H1 (cell line): Measurements from ENCODE around the gene HOXD11. TPM values are rescaled to one million over a fixed set of nuclear protein-coding genes. Genes with fewer than 3 reads are reported as not detected.
A peak's percentile ranks its signal among the peaks of the same experiment; 100 is the strongest.

Source experiments
- CTCF ChIA-PET: fragments of 300-600 bp; sonication (Branson Sonifier 250); formaldehyde crosslinking; loops from one replicate; lab custom pipeline; 2021; ENCODE audit not compliant: partially characterized antibody; lab: Charles Lee
- POLR2A ChIA-PET: fragments of 300-600 bp; sonication (Branson Sonifier 250); formaldehyde crosslinking; loops from one replicate; lab custom pipeline; 2021; ENCODE audit warnings: inconsistent platforms; ENCODE audit not compliant: partially characterized antibody; lab: Charles Lee
- DNase-seq, 2 experiments: peaks; one replicate each; pipeline versions ENCODE4 v3.0.0 to v3.0.0-alpha.2; 2010 to 2022; ENCODE audit warnings: low spot score in 2 of 2, low read depth in 1 of 2, mixed read lengths in 1 of 2
- FAIRE-seq: peaks from 2 replicates; lab custom pipeline; 2011; peaks lifted over from hg19 to GRCh38; lab: Jason Lieb, UNC
- H2AFZ ChIP-seq: 2 replicates; pipeline ENCODE4 v1.8.1; 2012; ENCODE audit warnings: low read length, inconsistent platforms
- H2AK5ac ChIP-seq: 2 replicates; pipeline ENCODE4 v1.6.1; 2013; ENCODE audit warnings: low read depth, low read length
- H2BK120ac ChIP-seq: replicated peaks from 2 replicates; pipeline ENCODE3; 2013; ENCODE audit warnings: low read depth, low read length, inconsistent platforms
- H2BK12ac ChIP-seq: 2 replicates; pipeline ENCODE4 v1.6.1; 2013; ENCODE audit warnings: low read depth, low read length
- H2BK15ac ChIP-seq: 2 replicates; pipeline ENCODE4 v1.6.1; 2013; ENCODE audit warnings: low read length
- H2BK20ac ChIP-seq: 2 replicates; pipeline ENCODE4 v1.6.1; 2013; ENCODE audit warnings: low read length
- H2BK5ac ChIP-seq: 2 replicates; pipeline ENCODE4 v1.6.1; 2013; ENCODE audit warnings: low read depth, low read length
- H3K14ac ChIP-seq: 2 replicates; pipeline ENCODE4 v1.6.1; 2013; ENCODE audit warnings: inconsistent platforms; ENCODE audit not compliant: insufficient read length
- H3K18ac ChIP-seq: 2 replicates; pipeline ENCODE4 v1.6.1; 2013; ENCODE audit warnings: low read length; ENCODE audit errors: extremely low read depth
- H3K23ac ChIP-seq: 2 replicates; pipeline ENCODE4 v1.6.1; 2013; ENCODE audit warnings: inconsistent platforms; ENCODE audit not compliant: insufficient read length
- H3K23me2 ChIP-seq: 2 replicates; pipeline ENCODE4 v1.6.1; 2013; ENCODE audit warnings: low read depth, low read length
- H3K27ac ChIP-seq: 2 replicates; pipeline ENCODE4 v1.6.1; 2011; ENCODE audit warnings: low read depth, low read length, inconsistent platforms
- H3K27me3 ChIP-seq, 4 experiments: replicated peaks in 1 of 4; 1 replicate in 1 of 4; 2 replicates in 3 of 4; pipeline versions ENCODE4 v1.6.1 to v1.8.1; 2011 to 2013; ENCODE audit warnings: low read length in 3 of 4, mild to moderate bottlenecking in 3 of 4, inconsistent platforms in 2 of 4, mixed read lengths in 2 of 4, moderate library complexity in 1 of 4; ENCODE audit not compliant: control insufficient read depth in 3 of 4, insufficient read depth in 3 of 4; ENCODE audit errors: extremely low read depth in 1 of 4
- H3K36me3 ChIP-seq, 4 experiments: 2 replicates each; pipeline versions ENCODE4 v1.6.1 to v1.8.1; 2011 to 2013; ENCODE audit warnings: mild to moderate bottlenecking in 4 of 4, low read length in 3 of 4, moderate library complexity in 2 of 4, control low read depth in 1 of 4, inconsistent platforms in 1 of 4; ENCODE audit not compliant: insufficient read depth in 4 of 4, control insufficient read depth in 2 of 4
- H3K4ac ChIP-seq: replicated peaks from 2 replicates; pipeline ENCODE3; 2013; ENCODE audit warnings: low read length, low read depth, mixed read lengths, inconsistent platforms; ENCODE audit not compliant: insufficient read length
- H3K4me1 ChIP-seq, 4 experiments: replicated peaks in 1 of 4; 1 replicate in 1 of 4; 2 replicates in 3 of 4; pipeline versions ENCODE4 v1.6.1 to v1.8.1; 2011 to 2013; ENCODE audit warnings: low read length in 3 of 4, inconsistent platforms in 2 of 4, mixed read lengths in 1 of 4; ENCODE audit not compliant: insufficient read depth in 4 of 4, control insufficient read depth in 3 of 4
- H3K4me2 ChIP-seq, 2 experiments: 2 replicates each; pipeline versions ENCODE4 v1.6.1 to v1.8.1; 2011 to 2013; ENCODE audit warnings: low read depth in 2 of 2, low read length in 2 of 2, control low read depth in 1 of 2, inconsistent platforms in 1 of 2, mild to moderate bottlenecking in 1 of 2; ENCODE audit not compliant: insufficient read depth in 1 of 2
- H3K4me3 ChIP-seq, 4 experiments: fragments of 200-600, 300-600 bp in 1 of 4; sonication (generic), shearing (Covaris generic), sonication (Bioruptor Twin) in 1 of 4; 2 replicates each; pipeline versions ENCODE4 v1.5.1 to v1.8.1; 2011 to 2016; ENCODE audit warnings: low read length in 4 of 4, low read depth in 3 of 4, control low read depth in 2 of 4, inconsistent platforms in 2 of 4, mild to moderate bottlenecking in 2 of 4, mixed read lengths in 1 of 4, moderate library complexity in 1 of 4; ENCODE audit not compliant: insufficient read depth in 2 of 4; ENCODE audit errors: extremely low read depth in 1 of 4
- H3K56ac ChIP-seq: replicated peaks from 2 replicates; pipeline ENCODE3; 2013; ENCODE audit warnings: low read depth, mild to moderate bottlenecking, mixed read lengths, low read length, inconsistent platforms; ENCODE audit not compliant: insufficient read length
- H3K79me1 ChIP-seq: 2 replicates; pipeline ENCODE4 v1.6.1; 2013; ENCODE audit warnings: low read depth, low read length, control low read depth
- H3K79me2 ChIP-seq, 2 experiments: 2 replicates each; pipeline versions ENCODE4 v1.6.1 to v1.8.1; 2012 to 2013; ENCODE audit warnings: low read length in 2 of 2, mild to moderate bottlenecking in 2 of 2, inconsistent platforms in 1 of 2; ENCODE audit not compliant: insufficient read depth in 2 of 2, control insufficient read depth in 1 of 2
- H3K9ac ChIP-seq, 4 experiments: replicated peaks in 1 of 4; 1 replicate in 1 of 4; 2 replicates in 3 of 4; pipeline versions ENCODE4 v1.6.1 to v1.8.1; 2011 to 2013; ENCODE audit warnings: low read depth in 3 of 4, low read length in 3 of 4, control low read depth in 2 of 4, mild to moderate bottlenecking in 2 of 4, moderate library complexity in 2 of 4, inconsistent platforms in 1 of 4; ENCODE audit errors: extremely low read depth in 1 of 4
- H3K9me3 ChIP-seq, 2 experiments: 2 replicates each; pipeline versions ENCODE4 v1.6.1 to v1.8.1; 2012 to 2013; ENCODE audit warnings: mild to moderate bottlenecking in 2 of 2, moderate library complexity in 2 of 2, control low read depth in 1 of 2, inconsistent platforms in 1 of 2, low read depth in 1 of 2, low read length in 1 of 2, mixed read lengths in 1 of 2; ENCODE audit not compliant: insufficient read depth in 2 of 2
- H4K20me1 ChIP-seq, 2 experiments: replicated peaks in 1 of 2; 2 replicates each; pipeline versions ENCODE3 to v1.8.1; 2011 to 2013; ENCODE audit warnings: inconsistent platforms in 2 of 2, low read length in 2 of 2, mild to moderate bottlenecking in 1 of 2; ENCODE audit not compliant: insufficient read depth in 2 of 2, control insufficient read depth in 1 of 2
- H4K5ac ChIP-seq: 2 replicates; pipeline ENCODE4 v1.6.1; 2013; ENCODE audit warnings: low read length, low read depth, mixed read lengths, inconsistent platforms; ENCODE audit not compliant: insufficient read length
- H4K8ac ChIP-seq: 2 replicates; pipeline ENCODE4 v1.8.0; 2013; ENCODE audit warnings: mild to moderate bottlenecking, moderate library complexity, low read length, inconsistent platforms; ENCODE audit not compliant: insufficient read depth; ENCODE audit errors: extremely low read depth
- H4K91ac ChIP-seq: replicated peaks from 2 replicates; pipeline ENCODE3; 2013; ENCODE audit warnings: low read length, mixed read lengths, inconsistent platforms; ENCODE audit not compliant: insufficient read length
- BACH1 ChIP-seq: IDR thresholded peaks from 2 replicates; pipeline ENCODE4 v1.6.1; 2012; ENCODE audit warnings: low read length, improper control_type of control experiment
- CBX8 ChIP-seq: fragments of 300-800, 300-1000 bp; sonication (generic); IDR thresholded peaks from 2 replicates; pipeline ENCODE4 v1.7.1; 2016; ENCODE audit warnings: low read depth, low read length, borderline replicate concordance
- GABPA ChIP-seq: IDR thresholded peaks from 2 replicates; pipeline ENCODE4 v1.6.1; 2011; ENCODE audit warnings: mild to moderate bottlenecking, low read length, moderate library complexity, borderline replicate concordance; ENCODE audit not compliant: insufficient read depth
- NANOG ChIP-seq: IDR thresholded peaks from 2 replicates; pipeline ENCODE4 v1.6.1; 2011; ENCODE audit warnings: low read length, low read depth, mild to moderate bottlenecking, inconsistent platforms; ENCODE audit not compliant: insufficient read depth, poor library complexity, severe bottlenecking
- PHF8 ChIP-seq: fragments of 200-600 bp; sonication (generic); conservative IDR thresholded peaks from 2 replicates; pipeline ENCODE4 v1.7.1; 2012; ENCODE audit warnings: low read depth, mild to moderate bottlenecking, inconsistent platforms, low read length, moderate library complexity
- SRF ChIP-seq: IDR thresholded peaks from 2 replicates; pipeline ENCODE4 v1.6.1; 2011; ENCODE audit warnings: mild to moderate bottlenecking, low read depth, low read length, moderate library complexity
- WGBS, 2 experiments: shearing (Covaris generic) in 1 of 2; methylation state at CpG; one replicate each; pipeline versions ENCODE4 v1.1.6 to v1.1.7; 2013 to 2015; ENCODE audit warnings: low lambda C conversion rate in 2 of 2, mixed read lengths in 2 of 2, inconsistent platforms in 1 of 2, low coverage in 1 of 2, missing lambda C conversion rate in 1 of 2; ENCODE audit not compliant: insufficient replicate concordance in 2 of 2, insufficient coverage in 1 of 2, insufficient read length in 1 of 2; ENCODE audit errors: extremely low coverage in 1 of 2, missing lambda C conversion rate in 1 of 2; 5-methylcytosine and 5-hydroxymethylcytosine counted together
- polyA plus RNA-seq, 7 experiments: library from polyadenylated mRNA; depleted of rRNA in 3 of 7; stranded (reverse) in 5 of 7; unstranded in 2 of 7; fragments of >200 nt in 5 of 7; fragments of 200-250 nt in 2 of 7; gene quantifications; 1 replicate in 5 of 7; 2 replicates in 1 of 7; 4 replicates in 1 of 7; pipeline versions ENCODE4 v1.2.1 to v1.2.3, GENCODE V29; 2011 to 2013; ENCODE audit warnings: missing spikeins in 2 of 7, mixed read lengths in 2 of 7
- total RNA-seq: library from RNA; stranded (reverse); fragmentation: NEBNext Ultra II Directional; extraction: Animal tissue kit (Norgen Biotek cat#: 25700); gene quantifications from 2 replicates; pipeline ENCODE4 v1.2.1, GENCODE V29; 2021

Gene HOXD11
- total and polyA plus RNA-seq, 2 of the 8 experiments (the other 6 are each of a cell fraction or from before 2014, with no cell fraction given) = not detected

GRCh38 chr2:176090862-176091261, 16.2 kb upstream of the HOXD11 start:
- Histone ChIP-seq H4K8ac (no peak overlapping the region), H2BK20ac (no peak overlapping the region), H3K23me2 (peaks cover 2% of the 10 kb centered on the region; the same call in 1 of the 2 replicates), H2BK120ac (no peak overlapping the region), H3K27ac (no peak overlapping the region), H3K79me1 (no peaks in the 10 kb centered on the region), H3K14ac (no peak overlapping the region), H2AFZ (no peak overlapping the region), H3K56ac (no peak overlapping the region), H3K4me3 (no peak overlapping the region), H3K4me1 (peaks cover 0 to 12% (median 9%) of the 10 kb centered on the region in 4 experiments; a peak in 6 of 7 replicates), H3K79me2 (no peaks in the 10 kb centered on the region), H3K27me3 (peaks cover 92 to 99% (median 98%) of the 10 kb centered on the region in 4 experiments), H3K23ac (no peak overlapping the region), H3K9ac (no peak overlapping the region), H3K9me3 (no peaks in the 10 kb centered on the region; a peak in 1 of 4 replicates), H4K91ac (no peak overlapping the region), H3K36me3 (peaks cover 0 to 5% (median 0%) of the 10 kb centered on the region in 4 experiments; a peak in 1 of 8 replicates), H4K20me1 (peaks cover 19 to 36% of the 10 kb centered on the region in 2 experiments), H2BK5ac (no peak overlapping the region)
- DNase-seq = no peak
- FAIRE-seq = no peak
- POLR2A ChIA-PET = no interaction called here
- 33% methylated on average over 5 of the region's 5 CpGs; no CpG with 5 or more reads in 1 of the 2 experiments for WGBS, 2 experiments
- no peak for TF ChIP-seq GABPA
- no peak for TF ChIP-seq BACH1
- no peak for TF ChIP-seq NANOG
- no peak for TF ChIP-seq PHF8
- TF ChIP-seq CBX8 = peak; percentile 33; the same call in 1 of the 2 replicates
- TF ChIP-seq SRF = no peak
- TF ChIP-seq, all 59 proteins: peak for 1
- CTCF ChIA-PET = interaction anchor here (0.6 to 2.5 kb wide), 4 partner anchors 8 to 12 kb away, joined by 3 to 12 read pairs (median 5); no protein-coding TSS in a partner anchor
- Histone ChIP-seq H3K18ac (no peak overlapping the region), H3K4me2 (no peak overlapping the region), H2BK15ac (no peak overlapping the region), H2BK12ac (no peak overlapping the region), H2AK5ac (no peak overlapping the region), H4K5ac (no peak overlapping the region), H3K4ac (no peak overlapping the region)
